NCI-H1048 (cell line): ENCODE data around the gene EVI5.

Source experiments
- DNase-seq: peaks from one replicate; lab custom pipeline; 2025; lab: John Stamatoyannopoulos, UW

Gene EVI5

GRCh38 chr1:92784639-92785500 is at the start of gene EVI5:
EVI5 (minus strand) TSS chr1:92785108; CDS start chr1:92736546, 48,562 bp downstream.
- peak; percentile 88 for DNase-seq

- no peak for DNase-seq
These were observed 49.7 kb upstream of the EVI5 start for GRCh38 chr1:92834617-92835016.

DNA sequence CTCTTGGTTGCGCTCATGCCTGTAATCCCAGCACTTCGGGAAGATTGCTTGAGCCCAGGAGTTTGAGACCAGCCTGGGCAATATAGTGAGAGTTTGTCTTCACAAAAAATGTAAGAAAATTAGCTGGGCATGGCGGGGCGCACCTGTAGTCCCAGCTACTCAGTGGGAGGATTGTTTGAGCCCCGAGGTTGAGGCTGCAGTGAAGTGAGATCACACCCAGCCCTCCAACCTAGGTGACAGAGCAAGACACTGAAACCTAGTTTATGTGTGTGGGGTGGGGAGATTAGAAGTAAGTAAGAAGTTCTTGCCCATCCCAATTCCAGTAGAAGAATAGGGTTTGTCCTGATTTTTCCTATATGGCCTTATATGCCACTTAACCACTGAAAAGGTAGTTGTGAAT is 48.9 kb upstream of the EVI5 start:
- no peak for DNase-seq

DNA sequence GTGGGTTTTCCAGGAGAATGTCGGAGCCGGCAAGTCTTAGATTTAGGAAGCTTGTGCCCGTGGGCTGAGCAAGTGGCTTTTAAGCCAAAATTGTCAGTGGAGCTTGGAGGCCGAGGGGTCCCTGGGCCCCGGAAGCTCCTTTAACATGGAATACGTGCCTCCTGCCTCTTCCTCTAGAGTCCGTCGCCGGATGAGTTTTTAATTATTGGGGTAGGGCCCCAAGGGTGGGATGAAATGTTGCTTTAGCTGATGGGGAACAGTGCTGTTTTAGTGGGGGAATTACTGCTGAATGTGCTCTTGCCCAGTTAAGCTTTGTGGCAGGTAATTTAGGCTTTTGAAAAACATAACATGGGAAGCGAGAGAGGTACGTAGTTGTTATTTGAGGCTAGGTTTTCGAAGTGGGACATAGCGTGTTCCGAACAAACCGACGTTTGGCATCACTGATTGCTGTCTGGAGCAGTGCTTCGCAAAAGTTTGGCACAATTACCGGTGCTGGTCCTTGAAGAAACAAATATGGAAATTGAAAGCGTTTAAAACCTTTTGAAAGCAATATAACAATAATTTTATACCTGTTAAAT is 47.7 kb upstream of the EVI5 start:
- no peak for DNase-seq

DNA sequence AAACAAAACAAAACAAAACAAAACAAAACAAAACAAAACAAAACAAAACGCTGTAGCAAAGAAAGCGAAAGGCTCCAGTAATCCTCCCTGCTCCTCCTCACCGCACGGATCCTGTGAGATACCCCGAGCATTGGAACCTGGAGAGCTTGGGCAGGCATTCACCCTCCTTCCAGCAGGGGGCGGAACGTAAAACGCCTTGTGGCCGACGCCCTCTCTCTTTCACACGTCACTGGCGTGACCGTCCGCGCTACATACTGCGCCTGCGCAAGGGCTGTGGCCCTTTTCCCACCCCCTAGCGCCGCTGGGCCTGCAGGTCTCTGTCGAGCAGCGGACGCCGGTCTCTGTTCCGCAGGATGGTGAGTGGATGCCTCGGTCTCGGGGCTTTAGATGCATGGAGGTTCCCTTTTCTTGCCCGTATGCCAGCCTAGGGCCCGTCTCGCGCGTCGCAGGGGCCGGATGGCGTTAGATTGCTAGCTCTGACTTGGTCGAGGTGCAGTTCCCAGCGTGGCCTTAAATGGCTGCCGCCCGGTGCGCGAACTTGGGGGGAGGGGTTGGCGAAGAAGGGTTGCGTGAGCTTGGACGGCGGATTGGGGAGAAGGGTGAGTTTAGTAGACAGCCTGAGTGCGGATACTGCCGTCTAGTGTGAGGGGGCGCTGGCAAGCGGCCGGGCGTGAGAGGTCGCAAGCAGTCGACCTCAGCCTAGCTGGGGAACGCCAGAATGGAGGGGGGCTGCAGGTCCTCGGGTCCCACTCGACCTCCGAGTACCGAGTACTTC is 47.0 kb upstream of the EVI5 start, which contains the start of gene RPL5:
Gene RPL5 (plus strand): TSS at position 279 of the 775 bp plus-strand sequence. CDS start 75 bp downstream, at position 354.
- peak; percentile 95 for DNase-seq

GRCh38 chr1:92831368-92831761 is 46.5 kb upstream of the EVI5 start:
- DNase-seq, result no peak

DNA sequence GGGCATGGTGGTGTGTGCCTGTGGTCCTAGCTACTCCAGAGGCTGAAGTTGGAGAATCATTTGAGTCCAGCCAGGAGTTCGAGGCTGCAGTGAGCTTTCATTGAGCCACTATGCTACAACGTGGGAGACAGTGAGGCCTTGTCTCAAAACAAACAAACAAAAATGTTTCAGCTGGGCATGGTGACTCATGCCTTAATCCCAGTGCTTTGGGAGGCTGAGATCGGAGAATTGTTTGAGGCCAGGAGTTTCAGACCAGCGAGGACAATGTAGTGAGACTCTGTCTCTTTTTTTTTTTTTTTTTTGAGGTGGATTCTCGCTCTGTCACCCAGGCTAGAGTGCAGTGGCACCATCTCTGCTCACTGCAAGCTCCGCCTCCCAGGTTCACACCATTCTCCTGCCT is 41.9 kb upstream of the EVI5 start:
- DNase-seq, result no peak

GRCh38 chr1:92822879-92823278 is 38.0 kb upstream of the EVI5 start:
- DNase-seq, result no peak

GRCh38 chr1:92820551-92820950 is 35.6 kb upstream of the EVI5 start:
- no peak for DNase-seq

DNA sequence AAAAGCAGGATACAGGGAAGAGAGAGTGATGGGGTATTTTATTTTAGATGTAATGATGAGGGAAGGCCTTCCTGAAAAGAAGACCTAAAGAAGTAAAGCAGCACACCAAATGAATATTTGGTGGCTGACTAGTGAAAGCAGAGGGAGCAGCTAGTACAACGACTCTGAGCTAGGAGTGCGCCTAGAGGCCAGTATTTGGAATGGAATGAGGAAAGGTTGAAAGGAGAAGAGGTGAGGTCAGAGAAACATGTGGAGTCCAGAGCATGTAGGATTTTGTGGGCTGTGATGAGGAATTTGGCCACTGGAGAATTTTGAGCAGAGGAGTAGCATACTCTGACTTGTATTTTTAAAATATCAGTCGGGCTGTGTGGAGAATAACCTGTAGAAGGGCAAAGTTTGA is 35.1 kb upstream of the EVI5 start:
- no peak for DNase-seq

DNA sequence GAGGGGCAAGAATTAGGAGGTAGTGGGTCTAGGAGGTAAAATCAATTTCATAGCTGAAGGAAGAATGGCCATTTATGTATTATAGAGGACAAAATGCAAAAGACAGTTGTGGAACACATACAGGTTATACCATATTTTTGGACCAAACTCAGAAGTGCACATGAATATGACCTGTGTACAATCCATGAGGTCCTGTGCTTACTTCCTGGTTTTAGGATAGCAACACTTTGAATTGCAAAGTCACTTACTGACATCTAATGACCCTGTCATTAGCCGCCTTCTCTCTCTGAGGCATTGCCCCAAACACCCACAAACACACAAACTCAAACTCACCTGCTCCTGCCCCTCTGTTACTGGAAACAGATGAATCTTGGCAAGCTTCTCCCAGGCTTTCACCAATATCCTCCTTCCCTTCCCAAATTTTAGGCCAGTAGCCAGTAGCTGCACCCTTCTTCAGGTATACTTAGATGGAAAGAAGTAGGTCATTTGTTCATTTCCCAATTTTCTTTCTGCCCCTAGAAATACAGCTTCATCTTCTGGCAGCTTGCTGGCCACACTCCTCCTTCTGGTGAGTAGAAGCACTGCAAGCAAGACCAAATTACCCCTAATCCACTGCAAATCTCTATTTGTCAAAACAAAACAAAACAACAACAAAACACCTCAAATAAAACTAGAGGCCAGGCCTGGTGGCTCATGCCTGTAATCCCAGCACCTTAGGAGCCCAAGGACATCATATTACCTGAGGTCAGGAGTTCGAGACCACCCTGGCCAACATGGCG is 33.3 kb upstream of the EVI5 start:
- DNase-seq, result no peak

DNA sequence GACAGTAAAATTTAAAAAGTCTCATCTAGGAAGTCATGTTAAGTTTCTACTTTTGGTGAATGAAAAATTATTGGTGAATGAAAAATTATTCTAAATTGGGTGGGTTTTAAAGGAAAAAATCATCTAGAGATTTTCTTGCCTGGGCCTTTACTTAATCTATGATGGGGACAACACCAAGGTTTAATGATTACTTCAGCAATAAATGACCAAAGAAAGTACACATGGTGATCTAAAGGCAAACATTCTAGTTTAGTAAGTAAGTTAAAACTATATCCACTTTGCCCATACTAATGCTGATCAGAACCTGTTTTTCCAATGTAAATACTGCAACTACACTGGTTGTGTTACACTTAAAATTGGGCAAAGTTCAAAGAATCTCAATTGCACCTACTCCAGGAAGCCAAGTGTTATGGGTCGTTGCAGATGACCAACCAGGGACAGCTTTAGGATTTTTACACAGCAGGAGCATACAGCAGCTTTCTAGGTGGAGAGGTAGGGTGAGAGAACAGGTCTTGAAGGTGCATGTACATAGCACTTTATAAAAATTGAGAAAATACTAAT is 32.3 kb upstream of the EVI5 start:
- DNase-seq, result no peak

DNA sequence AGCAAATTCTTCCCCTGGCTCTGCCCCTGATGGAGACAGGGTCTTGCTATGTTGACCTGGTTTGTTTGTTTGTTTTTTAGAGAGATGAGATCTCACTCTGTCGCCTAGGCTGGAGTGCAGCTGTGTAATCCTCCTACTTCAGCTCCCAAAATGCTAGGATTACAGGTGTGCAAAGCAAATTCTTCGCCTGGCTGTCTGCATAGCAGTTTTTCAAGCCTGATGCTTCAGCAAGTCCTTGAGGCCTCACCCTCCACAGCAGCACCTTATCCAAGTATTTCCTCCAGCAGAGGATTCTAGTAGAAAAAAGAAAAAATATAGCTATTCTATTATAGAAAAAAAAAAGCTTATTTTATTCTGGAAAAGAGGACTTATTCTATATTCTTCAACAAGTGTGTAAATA is 31.8 kb upstream of the EVI5 start:
- no peak for DNase-seq

- DNase-seq, result no peak
These were observed 23.5 kb upstream of the EVI5 start for GRCh38 chr1:92808381-92808780.

- DNase-seq, result no peak
These were observed 20.3 kb upstream of the EVI5 start for GRCh38 chr1:92805216-92805615.

GRCh38 chr1:92804721-92805201 is 19.9 kb upstream of the EVI5 start:
- DNase-seq, result peak; percentile 46

GRCh38 chr1:92803140-92803887 is 18.4 kb upstream of the EVI5 start:
- DNase-seq, result no peak

- DNase-seq, result no peak
These were observed 13.1 kb upstream of the EVI5 start for GRCh38 chr1:92797961-92798360.

- DNase-seq, result no peak
These were observed 12.4 kb upstream of the EVI5 start for GRCh38 chr1:92797297-92797696.

GRCh38 chr1:92795166-92795565 is 10.3 kb upstream of the EVI5 start:
- DNase-seq, result no peak

GRCh38 chr1:92792340-92792782 is 7.5 kb upstream of the EVI5 start:
- no peak for DNase-seq
